K562 (cell line): ENCODE data around the gene DOK4. TPM values are rescaled to one million over a fixed set of nuclear protein-coding genes. Genes with fewer than 3 reads are reported as not detected.

ENCODE experiments used
- CHD2 ChIP-seq: IDR thresholded peaks from 2 replicates; pipeline ENCODE4 v1.6.1; 2011; ENCODE audit warnings: low read depth, low read length
- CHD4 ChIP-seq: fragments of 200-600 bp; sonication (generic); IDR thresholded peaks from 3 replicates; pipeline ENCODE4 v1.6.1; 2012; ENCODE audit warnings: low read depth, mild to moderate bottlenecking, mixed read lengths, low read length, inconsistent platforms; ENCODE audit not compliant: insufficient read depth, insufficient replicate concordance, poor library complexity, severe bottlenecking
- HNRNPK ChIP-seq: fragments of 200-400 bp; formaldehyde crosslinking; IDR thresholded peaks from one replicate; pipeline ENCODE4 v1.6.1; 2018; ENCODE audit warnings: mild to moderate bottlenecking, low read depth, low read length; ENCODE audit not compliant: poor library complexity, severe bottlenecking
- MAZ ChIP-seq, 2 experiments: fragments of 450-650 bp in 1 of 2; sonication (generic) in 1 of 2; formaldehyde crosslinking; IDR thresholded peaks in 1 of 2; conservative IDR thresholded peaks in 1 of 2; 2 replicates each; pipeline versions ENCODE4 v1.4.0 to v1.5.0; 2020; ENCODE audit warnings: mild to moderate bottlenecking in 1 of 2, missing genetic modification reagents in 1 of 2
- PHB ChIP-seq: fragments of 250-450 bp; sonication (Bioruptor Pico); IDR thresholded peaks from 2 replicates; pipeline ENCODE4 v1.5.0; 2021
- PML ChIP-seq: IDR thresholded peaks from 2 replicates; pipeline ENCODE4 v1.6.1; 2012; ENCODE audit warnings: low read length, inconsistent platforms
- PYGO2 ChIP-seq: fragments of 450-650 bp; IDR thresholded peaks from 2 replicates; pipeline ENCODE4 v1.6.1; 2016; ENCODE audit warnings: mild to moderate bottlenecking, missing genetic modification characterization, moderate library complexity, missing compliant biosample characterization
- SMAD1 ChIP-seq: fragments of 150-350 bp; IDR thresholded peaks from 2 replicates; pipeline ENCODE4 v1.6.1; 2014; ENCODE audit warnings: low read length, low read depth; ENCODE audit not compliant: partially characterized antibody
- SMAD3 ChIP-seq: fragments of 450-650 bp; formaldehyde crosslinking; conservative IDR thresholded peaks from 2 replicates; pipeline ENCODE4 v1.4.0; 2020; ENCODE audit warnings: mild to moderate bottlenecking
- SOX6 ChIP-seq: fragments of 450-650 bp; IDR thresholded peaks from 2 replicates; pipeline ENCODE4 v1.6.1; 2014; ENCODE audit warnings: mild to moderate bottlenecking
- SPI1 ChIP-seq: IDR thresholded peaks from 2 replicates; pipeline ENCODE4 v1.6.1; 2011; ENCODE audit warnings: low read depth, low read length, control low read depth, borderline replicate concordance
- TAF7 ChIP-seq: fragments of 450-650 bp; IDR thresholded peaks from 2 replicates; pipeline ENCODE4 v1.6.1; 2016; ENCODE audit warnings: missing genetic modification characterization, missing compliant biosample characterization
- TEAD4 ChIP-seq, 2 experiments: sonication (generic) in 1 of 2; formaldehyde crosslinking in 1 of 2; IDR thresholded peaks; 2 replicates each; pipeline versions ENCODE4 v1.6.1 to v1.8.0; 2012 to 2022; ENCODE audit warnings: borderline replicate concordance in 1 of 2, inconsistent platforms in 1 of 2, low read length in 1 of 2, mild to moderate bottlenecking in 1 of 2, missing genetic modification reagents in 1 of 2
- ZEB2 ChIP-seq: fragments of 450-650 bp; IDR thresholded peaks from 2 replicates; pipeline ENCODE4 v1.6.1; 2016
- ZFP30 ChIP-seq: fragments of 250-450 bp; sonication (Bioruptor Pico); IDR thresholded peaks from 2 replicates; pipeline ENCODE4 v1.8.0; 2022; ENCODE audit warnings: moderate library complexity, mild to moderate bottlenecking, inconsistent platforms, borderline replicate concordance
- ZNF121 ChIP-seq: sonication (generic); formaldehyde crosslinking; conservative IDR thresholded peaks from 2 replicates; pipeline ENCODE4 v1.8.0; 2022; ENCODE audit warnings: missing genetic modification reagents
- ZNF695 ChIP-seq: fragments of 450-650 bp; formaldehyde crosslinking; IDR thresholded peaks from 2 replicates; pipeline ENCODE4 v1.4.0; 2020; ENCODE audit warnings: mild to moderate bottlenecking, moderate library complexity
- ZSCAN32 ChIP-seq: fragments of 450-650 bp; formaldehyde crosslinking; IDR thresholded peaks from 2 replicates; pipeline ENCODE4 v1.4.0; 2020; ENCODE audit warnings: mild to moderate bottlenecking, moderate library complexity
- polyA plus RNA-seq, 8 experiments: library from polyadenylated mRNA; depleted of rRNA in 4 of 8; stranded (reverse) in 5 of 8; unstranded in 3 of 8; fragments of >200 nt; fragmentation: Nextera tagmentation in 2 of 8; fragmentation: Illumina TruSeq in 1 of 8; extraction: Ambion mirVana in 2 of 8; extraction: Trizol in 1 of 8; gene quantifications; 2 replicates each; pipeline versions ENCODE4 v1.2.1 to v1.2.3, GENCODE V29; 2011 to 2014; ENCODE audit warnings: inconsistent platforms in 1 of 8, missing spikeins in 1 of 8
- total RNA-seq, 7 experiments: library from RNA; depleted of rRNA in 6 of 7; stranded (reverse); fragments of >200 nt in 6 of 7; fragmentation: Illumina TruSeq in 2 of 7; extraction: Trizol in 2 of 7; gene quantifications; 2 replicates each; pipeline versions ENCODE4 v1.2.1 to v1.2.3, GENCODE V29; 2011 to 2021; ENCODE audit warnings: low replicate concordance in 1 of 7
- TF ChIP-seq, protein P1 (sequence below), 2 experiments: fragments of 450-650 bp in 1 of 2; sonication (generic) in 1 of 2; formaldehyde crosslinking in 1 of 2; IDR thresholded peaks in 1 of 2; conservative IDR thresholded peaks in 1 of 2; 2 replicates each; pipeline versions ENCODE4 v1.6.1 to v1.8.1; 2016 to 2023; ENCODE audit warnings: mild to moderate bottlenecking in 2 of 2, moderate library complexity in 2 of 2, inconsistent platforms in 1 of 2, missing genetic modification reagents in 1 of 2
- TF ChIP-seq, protein P2 (sequence below): fragments of 450-650 bp; IDR thresholded peaks from 2 replicates; pipeline ENCODE4 v1.6.1; 2016; ENCODE audit warnings: borderline replicate concordance
- TF ChIP-seq, protein P3 (sequence below): fragments of 250-450 bp; sonication (Bioruptor Pico); IDR thresholded peaks from 2 replicates; pipeline ENCODE4 v1.4.0; 2020; ENCODE audit warnings: mild to moderate bottlenecking
- TF ChIP-seq, protein P4 (sequence below): sonication (generic); formaldehyde crosslinking; IDR thresholded peaks from 2 replicates; pipeline ENCODE4 v1.5.0; 2020; ENCODE audit warnings: missing genetic modification reagents

DOK4 gene
- total and polyA plus RNA-seq, 9 of the 15 experiments (the other 6 are each of a cell fraction or from before 2014, with no cell fraction given): 0.10 to 14.4 (median 8.3) TPM

DNA sequence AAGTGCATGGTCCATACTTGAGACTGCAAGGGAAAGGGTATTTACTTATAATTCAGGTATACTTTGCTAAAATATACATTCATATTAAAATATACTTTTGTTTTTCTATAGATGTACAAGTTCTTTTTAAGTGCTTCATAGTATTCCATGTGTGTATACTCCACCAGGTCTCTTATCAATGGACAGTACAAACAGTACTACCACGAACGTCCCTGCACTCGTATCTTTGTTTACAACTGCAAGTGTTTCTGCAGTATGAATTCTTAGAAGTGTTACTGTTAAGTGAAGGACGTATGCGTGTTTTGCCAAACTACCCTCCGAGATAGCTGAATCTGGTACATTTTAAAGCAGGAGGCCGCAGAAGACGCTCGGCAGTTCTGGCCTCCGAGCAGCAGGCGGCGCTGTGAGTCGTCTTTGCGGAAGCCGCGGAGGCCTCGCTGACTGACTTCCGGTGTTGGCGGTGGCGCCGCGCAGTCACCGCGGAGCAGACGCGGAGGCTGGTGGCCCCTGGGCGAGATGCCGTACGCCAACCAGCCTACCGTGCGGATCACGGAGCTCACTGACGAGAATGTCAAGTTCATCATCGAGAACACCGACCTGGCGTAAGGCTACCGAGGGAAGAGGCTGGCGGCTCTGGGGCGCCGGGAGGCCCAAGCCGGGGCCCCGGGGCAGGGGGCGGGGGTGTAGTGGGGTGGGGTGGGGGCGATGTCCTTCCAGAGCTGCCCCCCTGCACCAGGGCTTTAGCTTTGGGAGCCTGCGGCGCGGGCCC is 23.9 kb downstream of the DOK4 start, which contains the start of gene POLR2C (continued):
- TF ChIP-seq, protein P1, sequence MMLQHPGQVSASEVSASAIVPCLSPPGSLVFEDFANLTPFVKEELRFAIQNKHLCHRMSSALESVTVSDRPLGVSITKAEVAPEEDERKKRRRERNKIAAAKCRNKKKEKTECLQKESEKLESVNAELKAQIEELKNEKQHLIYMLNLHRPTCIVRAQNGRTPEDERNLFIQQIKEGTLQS (IDR thresholded peaks at IDR 0.05): no peak
- TF ChIP-seq, protein P1 (CRISPR knock-in tag; conservative IDR thresholded peaks at IDR 0.05): no peak
- TF ChIP-seq TAF7 (tag) (peak; percentile 88), CHD2 (no peak), TEAD4 (IDR thresholded peaks at IDR 0.05; ENCODE audit: low read length) (no peak; the same call in 1 of the 2 replicates), TEAD4 (CRISPR knock-in tag; IDR thresholded peaks at IDR 0.05; ENCODE audit: borderline replicate concordance) (no peak), SMAD1 (peak; percentile 73), HNRNPK (no peak), MAZ (CRISPR knock-in tag; conservative IDR thresholded peaks at IDR 0.05 in 1 of 2, IDR thresholded peaks at IDR 0.05 in 1 of 2) (peak; percentile 73 to 80; a peak in 3 of 4 replicates), PYGO2 (tag) (no peak), SOX6 (peak; percentile 54; the same call in 1 of the 2 replicates), SPI1 (0 out of 2 replicates have a peak, but pooled peaks have one; percentile 23), ZSCAN32 (CRISPR knock-in tag) (0 out of 2 replicates have a peak, but pooled peaks have one; percentile 5), ZFP30 (CRISPR knock-in tag) (no peak), PHB (CRISPR knock-in tag) (no peak), PML (peak; percentile 85), ZNF695 (CRISPR knock-in tag) (no peak), CHD4 (no peak), ZNF121 (CRISPR knock-in tag) (no peak), ZEB2 (no peak), SMAD3 (CRISPR knock-in tag) (peak; percentile 45; the same call in 1 of the 2 replicates)
- TF ChIP-seq, protein P2, sequence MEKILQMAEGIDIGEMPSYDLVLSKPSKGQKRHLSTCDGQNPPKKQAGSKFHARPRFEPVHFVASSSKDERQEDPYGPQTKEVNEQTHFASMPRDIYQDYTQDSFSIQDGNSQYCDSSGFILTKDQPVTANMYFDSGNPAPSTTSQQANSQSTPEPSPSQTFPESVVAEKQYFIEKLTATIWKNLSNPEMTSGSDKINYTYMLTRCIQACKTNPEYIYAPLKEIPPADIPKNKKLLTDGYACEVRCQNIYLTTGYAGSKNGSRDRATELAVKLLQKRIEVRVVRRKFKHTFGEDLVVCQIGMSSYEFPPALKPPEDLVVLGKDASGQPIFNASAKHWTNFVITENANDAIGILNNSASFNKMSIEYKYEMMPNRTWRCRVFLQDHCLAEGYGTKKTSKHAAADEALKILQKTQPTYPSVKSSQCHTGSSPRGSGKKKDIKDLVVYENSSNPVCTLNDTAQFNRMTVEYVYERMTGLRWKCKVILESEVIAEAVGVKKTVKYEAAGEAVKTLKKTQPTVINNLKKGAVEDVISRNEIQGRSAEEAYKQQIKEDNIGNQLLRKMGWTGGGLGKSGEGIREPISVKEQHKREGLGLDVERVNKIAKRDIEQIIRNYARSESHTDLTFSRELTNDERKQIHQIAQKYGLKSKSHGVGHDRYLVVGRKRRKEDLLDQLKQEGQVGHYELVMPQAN: peak; percentile 58; the same call in 1 of the 2 replicates
- TF ChIP-seq, protein P3, sequence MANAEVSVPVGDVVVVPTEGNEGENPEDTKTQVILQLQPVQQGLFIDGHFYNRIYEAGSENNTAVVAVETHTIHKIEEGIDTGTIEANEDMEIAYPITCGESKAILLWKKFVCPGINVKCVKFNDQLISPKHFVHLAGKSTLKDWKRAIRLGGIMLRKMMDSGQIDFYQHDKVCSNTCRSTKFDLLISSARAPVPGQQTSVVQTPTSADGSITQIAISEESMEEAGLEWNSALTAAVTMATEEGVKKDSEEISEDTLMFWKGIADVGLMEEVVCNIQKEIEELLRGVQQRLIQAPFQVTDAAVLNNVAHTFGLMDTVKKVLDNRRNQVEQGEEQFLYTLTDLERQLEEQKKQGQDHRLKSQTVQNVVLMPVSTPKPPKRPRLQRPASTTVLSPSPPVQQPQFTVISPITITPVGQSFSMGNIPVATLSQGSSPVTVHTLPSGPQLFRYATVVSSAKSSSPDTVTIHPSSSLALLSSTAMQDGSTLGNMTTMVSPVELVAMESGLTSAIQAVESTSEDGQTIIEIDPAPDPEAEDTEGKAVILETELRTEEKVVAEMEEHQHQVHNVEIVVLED: peak; percentile 57
- TF ChIP-seq, protein P4, sequence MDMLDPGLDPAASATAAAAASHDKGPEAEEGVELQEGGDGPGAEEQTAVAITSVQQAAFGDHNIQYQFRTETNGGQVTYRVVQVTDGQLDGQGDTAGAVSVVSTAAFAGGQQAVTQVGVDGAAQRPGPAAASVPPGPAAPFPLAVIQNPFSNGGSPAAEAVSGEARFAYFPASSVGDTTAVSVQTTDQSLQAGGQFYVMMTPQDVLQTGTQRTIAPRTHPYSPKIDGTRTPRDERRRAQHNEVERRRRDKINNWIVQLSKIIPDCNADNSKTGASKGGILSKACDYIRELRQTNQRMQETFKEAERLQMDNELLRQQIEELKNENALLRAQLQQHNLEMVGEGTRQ: no peak
